GM12878 (cell line): ENCODE measurements around the gene IPO11. TPM values are rescaled to one million over a fixed set of nuclear protein-coding genes. Genes with fewer than 3 reads are reported as not detected.

Experiments
- ATAC-seq: fragments of 200-7000 bp; cut with Tn5 transposase; 3 replicates; pipeline ENCODE4 v1.9.1; 2020; ENCODE audit warnings: mild to moderate bottlenecking, moderate library complexity
- BruUV-seq: library from RNA; stranded (reverse); fragments of 400-500 nt; replicated peaks from 2 replicates; lab custom pipeline; 2021; lab: Mats Ljungman, UMichigan
- CTCF ChIA-PET: fragments of 300-600 bp; sonication (Branson Sonifier 250); formaldehyde crosslinking; extraction: SDS; loops from one replicate; lab custom pipeline; 2021; ENCODE audit warnings: inconsistent platforms; lab: Yijun Ruan, JAX
- POLR2A ChIA-PET: fragments of 350-600 bp; formaldehyde crosslinking; extraction: SDS; loops from one replicate; lab custom pipeline; 2021; ENCODE audit warnings: inconsistent platforms; lab: Charles Lee
- RAD21 ChIA-PET: fragments of 300-600 bp; sonication (Branson Sonifier 250); formaldehyde crosslinking; loops from one replicate; lab custom pipeline; 2023; ENCODE audit warnings: antibody characterized with exemption; ENCODE audit not compliant: unreplicated experiment; lab: Charles Lee
- SMC1A ChIA-PET: fragments of 300-600 bp; sonication (Branson Sonifier 250); formaldehyde crosslinking; loops from one replicate; lab custom pipeline; 2023; ENCODE audit not compliant: unreplicated experiment, uncharacterized antibody; lab: Charles Lee
- DNase-seq: peaks from one replicate; pipeline ENCODE4 v3.0.0-alpha.2; 2011; ENCODE audit warnings: low read depth, low spot score
- FAIRE-seq: peaks from 3 replicates; lab custom pipeline; 2011; peaks lifted over from hg19 to GRCh38; lab: Jason Lieb, UNC
- H2AFZ ChIP-seq: 2 replicates; pipeline ENCODE4 v1.6.0; 2011; ENCODE audit warnings: low read depth, low read length, control low read depth; ENCODE audit not compliant: control insufficient read depth
- H3K27ac ChIP-seq: 2 replicates; pipeline ENCODE4 v1.5.1; 2011; ENCODE audit warnings: control low read depth; ENCODE audit not compliant: control insufficient read depth, insufficient read depth
- H3K27me3 ChIP-seq, 2 experiments: replicated peaks in 1 of 2; 2 replicates each; pipeline versions ENCODE4 v1.6.0 to v1.6.1; 2011; ENCODE audit warnings: low read length in 1 of 2; ENCODE audit not compliant: control insufficient read depth in 2 of 2, insufficient read depth in 2 of 2
- H3K36me3 ChIP-seq, 2 experiments: 2 replicates each; pipeline ENCODE4 v1.5.1; 2011; ENCODE audit warnings: low read length in 1 of 2; ENCODE audit not compliant: control insufficient read depth in 2 of 2, insufficient read depth in 2 of 2
- H3K4me1 ChIP-seq: 2 replicates; pipeline ENCODE4 v1.6.1; 2011; ENCODE audit warnings: mild to moderate bottlenecking, low read length, moderate library complexity, mixed read lengths; ENCODE audit not compliant: control insufficient read depth, insufficient read depth
- H3K4me2 ChIP-seq: 2 replicates; pipeline ENCODE4 v1.6.0; 2011; ENCODE audit warnings: control low read depth; ENCODE audit not compliant: control insufficient read depth, insufficient read depth
- H3K4me3 ChIP-seq: fragments of 200-600 bp; sonication (generic); 2 replicates; pipeline ENCODE4 v1.5.1; 2016
- H3K79me2 ChIP-seq: 2 replicates; pipeline ENCODE4 v1.6.0; 2011; ENCODE audit warnings: low read length; ENCODE audit not compliant: control insufficient read depth, insufficient read depth
- H3K9ac ChIP-seq: 2 replicates; pipeline ENCODE4 v1.8.0; 2011; ENCODE audit warnings: low read length, control low read depth, mixed read lengths; ENCODE audit not compliant: control insufficient read depth, insufficient read depth
- H3K9me3 ChIP-seq: replicated peaks from 3 replicates; pipeline ENCODE4 v1.5.1; 2011; ENCODE audit warnings: mild to moderate bottlenecking, low read length; ENCODE audit not compliant: control insufficient read depth, insufficient read depth
- H4K20me1 ChIP-seq: 2 replicates; pipeline ENCODE4 v1.6.0; 2011; ENCODE audit not compliant: control insufficient read depth, insufficient read depth
- E2F4 ChIP-seq: IDR thresholded peaks from 2 replicates; pipeline ENCODE4 v1.6.1; 2012; ENCODE audit warnings: low read depth, low read length, improper control_type of control experiment
- KDM1A ChIP-seq: fragments of 200-600 bp; sonication (generic); IDR thresholded peaks from 2 replicates; pipeline ENCODE4 v1.6.1; 2016; ENCODE audit warnings: borderline replicate concordance
- MEF2A ChIP-seq: IDR thresholded peaks from 2 replicates; pipeline ENCODE4 v1.6.1; 2011; ENCODE audit warnings: low read depth, mild to moderate bottlenecking, low read length, moderate library complexity; ENCODE audit not compliant: insufficient read depth
- NFYA ChIP-seq: IDR thresholded peaks from 2 replicates; pipeline ENCODE4 v1.6.1; 2011; ENCODE audit warnings: low read depth, mild to moderate bottlenecking, low read length, improper control_type of control experiment, borderline replicate concordance
- PBX3 ChIP-seq: IDR thresholded peaks from 2 replicates; pipeline ENCODE4 v1.6.1; 2011; ENCODE audit warnings: mild to moderate bottlenecking, low read depth, low read length, moderate library complexity; ENCODE audit not compliant: insufficient replicate concordance
- WGBS: methylation state at CpG from one replicate; pipeline ENCODE4 v1.1.6; 2016; ENCODE audit warnings: low lambda C conversion rate; ENCODE audit not compliant: insufficient replicate concordance, insufficient coverage; ENCODE audit errors: missing lambda C conversion rate; 5-methylcytosine and 5-hydroxymethylcytosine counted together
- in situ Hi-C: fragments of 300-500 bp; cut with MboI; formaldehyde crosslinking; loops from 9 replicates; pipeline ENCODE4 v1.14.3; 2018; ENCODE audit warnings: mixed read lengths
- intact Hi-C: fragments of 100-400 bp; cut with micrococcal nuclease; formaldehyde crosslinking; loops from one replicate; pipeline ENCODE4 v1.14.2; 2022; ENCODE audit not compliant: unreplicated experiment
- polyA plus RNA-seq, 11 experiments: library from polyadenylated mRNA; depleted of rRNA in 4 of 11; unstranded in 6 of 11; stranded (reverse) in 5 of 11; fragments of >200 nt; fragmentation: Nextera tagmentation in 4 of 11; fragmentation: Illumina TruSeq in 1 of 11; extraction: Ambion mirVana in 4 of 11; extraction: Trizol in 1 of 11; gene quantifications; 1 replicate in 1 of 11; 2 replicates in 10 of 11; pipeline versions ENCODE4 v1.2.1 to v1.2.3, GENCODE V29; 2011 to 2016; ENCODE audit warnings: inconsistent platforms in 2 of 11, missing spikeins in 2 of 11, low read depth in 1 of 11
- total RNA-seq, 4 experiments: library from RNA; depleted of rRNA in 3 of 4; stranded (reverse); fragments of >200 nt in 3 of 4; fragmentation: Illumina TruSeq in 1 of 4; extraction: Trizol in 1 of 4; gene quantifications; 2 replicates each; pipeline versions ENCODE4 v1.2.1 to v1.2.3, GENCODE V29; 2013 to 2021
- TF ChIP-seq, protein P1 (sequence below): fragments of 150-350 bp; IDR thresholded peaks from 2 replicates; pipeline ENCODE4 v1.6.1; 2016; ENCODE audit warnings: low read depth, low read length

The IPO11 gene
- total and polyA plus RNA-seq, 10 of the 15 experiments (the other 5 are each of a cell fraction or from before 2014, with no cell fraction given): 14.1 to 49.3 (median 29.8) TPM

DNA sequence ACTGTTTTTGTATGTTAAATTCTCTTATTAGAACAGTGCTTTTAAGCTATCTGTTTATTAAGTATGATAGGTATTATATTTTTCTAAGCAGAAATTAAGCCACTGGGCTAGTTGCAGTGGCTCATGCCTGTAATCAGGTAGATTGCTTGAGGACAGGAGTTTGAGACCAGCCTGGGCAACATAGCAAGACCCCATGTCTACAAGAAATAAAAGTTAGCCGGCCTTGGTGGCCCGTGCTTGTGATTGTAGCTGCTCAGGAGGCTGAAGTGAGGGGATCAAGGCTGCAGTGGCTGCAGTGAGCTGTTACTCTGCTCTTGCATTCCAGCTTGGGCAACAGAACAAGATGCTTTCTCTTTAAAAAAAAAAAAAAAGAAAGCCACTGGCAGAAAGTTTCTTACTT lies 121.0 kb downstream of the IPO11 start:
- ChIA-PET SMC1A (no interaction called here), POLR2A (no interaction called here), CTCF (no interaction called here), RAD21 (no interaction called here)
- Histone ChIP-seq H4K20me1 (no peaks in the 10 kb centered on the region), H3K27me3 (no peaks in the 10 kb centered on the region), H3K9me3 (no peaks in the 10 kb centered on the region), H3K9ac (no peak overlapping the region), H3K4me3 (no peak overlapping the region), H3K27ac (no peak overlapping the region), H3K79me2 (no peaks in the 10 kb centered on the region), H3K4me1 (no peaks in the 10 kb centered on the region), H2AFZ (no peak overlapping the region), H3K4me2 (no peak overlapping the region), H3K36me3 (peaks cover 0 to 11% of the 10 kb centered on the region in 2 experiments; a peak in 3 of 4 replicates)
- no peak for FAIRE-seq
- BruUV-seq: no TSS peak
- in situ Hi-C loops (no loop called here), intact Hi-C loops (no loop called here)
- DNase-seq: no peak
- no peak for TF ChIP-seq NFYA
- no peak for TF ChIP-seq MEF2A
- no peak for TF ChIP-seq KDM1A
- TF ChIP-seq PBX3: no peak
- no peak for TF ChIP-seq E2F4
- TF ChIP-seq, protein P1, sequence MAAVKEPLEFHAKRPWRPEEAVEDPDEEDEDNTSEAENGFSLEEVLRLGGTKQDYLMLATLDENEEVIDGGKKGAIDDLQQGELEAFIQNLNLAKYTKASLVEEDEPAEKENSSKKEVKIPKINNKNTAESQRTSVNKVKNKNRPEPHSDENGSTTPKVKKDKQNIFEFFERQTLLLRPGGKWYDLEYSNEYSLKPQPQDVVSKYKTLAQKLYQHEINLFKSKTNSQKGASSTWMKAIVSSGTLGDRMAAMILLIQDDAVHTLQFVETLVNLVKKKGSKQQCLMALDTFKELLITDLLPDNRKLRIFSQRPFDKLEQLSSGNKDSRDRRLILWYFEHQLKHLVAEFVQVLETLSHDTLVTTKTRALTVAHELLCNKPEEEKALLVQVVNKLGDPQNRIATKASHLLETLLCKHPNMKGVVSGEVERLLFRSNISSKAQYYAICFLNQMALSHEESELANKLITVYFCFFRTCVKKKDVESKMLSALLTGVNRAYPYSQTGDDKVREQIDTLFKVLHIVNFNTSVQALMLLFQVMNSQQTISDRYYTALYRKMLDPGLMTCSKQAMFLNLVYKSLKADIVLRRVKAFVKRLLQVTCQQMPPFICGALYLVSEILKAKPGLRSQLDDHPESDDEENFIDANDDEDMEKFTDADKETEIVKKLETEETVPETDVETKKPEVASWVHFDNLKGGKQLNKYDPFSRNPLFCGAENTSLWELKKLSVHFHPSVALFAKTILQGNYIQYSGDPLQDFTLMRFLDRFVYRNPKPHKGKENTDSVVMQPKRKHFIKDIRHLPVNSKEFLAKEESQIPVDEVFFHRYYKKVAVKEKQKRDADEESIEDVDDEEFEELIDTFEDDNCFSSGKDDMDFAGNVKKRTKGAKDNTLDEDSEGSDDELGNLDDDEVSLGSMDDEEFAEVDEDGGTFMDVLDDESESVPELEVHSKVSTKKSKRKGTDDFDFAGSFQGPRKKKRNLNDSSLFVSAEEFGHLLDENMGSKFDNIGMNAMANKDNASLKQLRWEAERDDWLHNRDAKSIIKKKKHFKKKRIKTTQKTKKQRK: no peak
- no peak for ATAC-seq
- 100% methylated on average over 2 of the region's 2 CpGs for WGBS
